ENCODE measurements around the gene FOXJ1.

FOXJ1 gene

GRCh38 chr17:76142039-76142584 lies 1.1 kb upstream of the FOXJ1 start:
- DNase-seq (ENCODE audit: low read depth in 1 of 2, low spot score in 1 of 2), result no peak

GRCh38 chr17:76140661-76141211 lies 309 bp downstream of the FOXJ1 start:
- DNase-seq (ENCODE audit: low read depth in 1 of 2, low spot score in 1 of 2), result no peak

GRCh38 chr17:76139801-76140660 lies 1.0 kb downstream of the FOXJ1 start:
- DNase-seq (ENCODE audit: low read depth in 1 of 2, low spot score in 1 of 2), result no peak

- no peak for DNase-seq (ENCODE audit: low read depth in 1 of 2, low spot score in 1 of 2)
Observed at GRCh38 chr17:76138896-76139752, 1.9 kb downstream of the FOXJ1 start.

GRCh38 chr17:76138234-76138895 lies 2.7 kb downstream of the FOXJ1 start:
- DNase-seq (ENCODE audit: low read depth in 1 of 2, low spot score in 1 of 2), result no peak

GRCh38 chr17:76137351-76138233 lies 3.5 kb downstream of the FOXJ1 start:
- DNase-seq (ENCODE audit: low read depth in 1 of 2, low spot score in 1 of 2), result no peak

GRCh38 chr17:76137001-76137350 lies 4.1 kb downstream of the FOXJ1 start:
- DNase-seq (ENCODE audit: low read depth in 1 of 2, low spot score in 1 of 2), result no peak

GRCh38 chr17:76136276-76137000 lies 4.6 kb downstream of the FOXJ1 start:
- DNase-seq (ENCODE audit: low read depth in 1 of 2, low spot score in 1 of 2), result no peak

GRCh38 chr17:76135810-76136188 lies 5.2 kb downstream of the FOXJ1 start:
- DNase-seq (ENCODE audit: low read depth in 1 of 2, low spot score in 1 of 2), result no peak

GRCh38 chr17:76134911-76135809 lies 5.9 kb downstream of the FOXJ1 start:
- no peak for DNase-seq (ENCODE audit: low read depth in 1 of 2, low spot score in 1 of 2)

GRCh38 chr17:76132574-76133338 lies 8.3 kb downstream of the FOXJ1 start:
- no peak for DNase-seq (ENCODE audit: low read depth in 1 of 2, low spot score in 1 of 2)

- DNase-seq (ENCODE audit: low read depth in 1 of 2, low spot score in 1 of 2), result no peak
Observed at GRCh38 chr17:76131692-76132573, 9.1 kb downstream of the FOXJ1 start.

GRCh38 chr17:76131051-76131691 lies 9.9 kb downstream of the FOXJ1 start:
- no peak for DNase-seq (ENCODE audit: low read depth in 1 of 2, low spot score in 1 of 2)

- DNase-seq (ENCODE audit: low read depth in 1 of 2, low spot score in 1 of 2), result no peak
Observed at GRCh38 chr17:76130473-76130872, 10.6 kb downstream of the FOXJ1 start.

- DNase-seq (ENCODE audit: low read depth in 1 of 2, low spot score in 1 of 2), result no peak
Observed at GRCh38 chr17:76125922-76126321, 15.1 kb downstream of the FOXJ1 start.

GRCh38 chr17:76125391-76125675 lies 15.7 kb downstream of the FOXJ1 start:
- no peak for DNase-seq (ENCODE audit: low read depth in 1 of 2, low spot score in 1 of 2)

All from activated CD4-positive, alpha-beta T cell treated with anti-CD3 and anti-CD28 coated beads, Interleukin-2, amount 50 U/mL, for 24 hours (primary cell).